HepG2 (cell line): ENCODE results near the gene TMEM107. TPM values are rescaled to one million over a fixed set of nuclear protein-coding genes. Genes with fewer than 3 reads are reported as not detected.
A peak's percentile ranks its signal among the peaks of the same experiment; 100 is the strongest.

Source experiments
- ARNT2 ChIP-seq: sonication (generic); formaldehyde crosslinking; IDR thresholded peaks from 2 replicates; pipeline ENCODE4 v1.8.0; 2022; ENCODE audit warnings: mild to moderate bottlenecking, low read depth, missing genetic modification reagents, moderate library complexity
- CCAR2 ChIP-seq: fragments of 200-400 bp; formaldehyde crosslinking; optimal IDR thresholded peaks from 2 replicates; pipeline ENCODE3; 2018; ENCODE audit warnings: low read depth, mild to moderate bottlenecking, low read length, moderate library complexity
- FOXA3 ChIP-seq: IDR thresholded peaks from 2 replicates; pipeline ENCODE4 v1.6.1; 2016; ENCODE audit warnings: missing genetic modification reagents, missing compliant biosample characterization
- HCFC1 ChIP-seq: fragments of 150-350 bp; IDR thresholded peaks from 2 replicates; pipeline ENCODE4 v1.6.1; 2014; ENCODE audit warnings: low read depth, low read length
- HES4 ChIP-seq: sonication (generic); formaldehyde crosslinking; IDR thresholded peaks from 2 replicates; pipeline ENCODE4 v1.9.0; 2021; ENCODE audit warnings: mild to moderate bottlenecking, missing genetic modification reagents, borderline replicate concordance
- MBD4 ChIP-seq: IDR thresholded peaks from 2 replicates; pipeline ENCODE4 v1.6.1; 2012; ENCODE audit warnings: low read length, inconsistent platforms, borderline replicate concordance
- MYC ChIP-seq: sonication (generic); formaldehyde crosslinking; IDR thresholded peaks from 2 replicates; pipeline ENCODE4 v1.9.0; 2021; ENCODE audit warnings: missing genetic modification reagents, borderline replicate concordance
- SRSF4 ChIP-seq: fragments of 200-400 bp; formaldehyde crosslinking; IDR thresholded peaks from one replicate; pipeline ENCODE4 v1.6.1; 2018; ENCODE audit warnings: mild to moderate bottlenecking, low read depth, low read length, moderate library complexity; ENCODE audit not compliant: poor library complexity, severe bottlenecking
- THYN1 ChIP-seq: sonication (generic); formaldehyde crosslinking; IDR thresholded peaks from 2 replicates; pipeline ENCODE4 v1.8.1; 2023; ENCODE audit warnings: low read depth, mild to moderate bottlenecking, moderate library complexity, missing genetic modification reagents, borderline replicate concordance
- ZNF124 ChIP-seq: sonication (generic); formaldehyde crosslinking; IDR thresholded peaks from 2 replicates; pipeline ENCODE4 v1.4.0; 2020; ENCODE audit warnings: missing genetic modification reagents
- ZNF292 ChIP-seq: sonication (generic); formaldehyde crosslinking; IDR thresholded peaks from 2 replicates; pipeline ENCODE4 v1.8.1; 2022; ENCODE audit warnings: mild to moderate bottlenecking, low read depth, missing genetic modification reagents, borderline replicate concordance
- ZNF326 ChIP-seq: sonication (generic); formaldehyde crosslinking; IDR thresholded peaks from 2 replicates; pipeline ENCODE4 v1.4.0; 2020; ENCODE audit warnings: missing genetic modification reagents, borderline replicate concordance
- ZNF329 ChIP-seq: sonication (generic); formaldehyde crosslinking; IDR thresholded peaks from 2 replicates; pipeline ENCODE4 v1.9.0; 2021; ENCODE audit warnings: low read depth, mild to moderate bottlenecking, missing genetic modification reagents
- ZNF496 ChIP-seq: sonication (generic); formaldehyde crosslinking; IDR thresholded peaks from 2 replicates; pipeline ENCODE4 v1.8.1; 2023; ENCODE audit warnings: mild to moderate bottlenecking, moderate library complexity, missing genetic modification reagents; ENCODE audit not compliant: insufficient replicate concordance
- ZNF790 ChIP-seq: sonication (generic); formaldehyde crosslinking; IDR thresholded peaks from 2 replicates; pipeline ENCODE4 v1.8.0; 2022; ENCODE audit warnings: missing genetic modification reagents, mild to moderate bottlenecking, borderline replicate concordance
- ZNF839 ChIP-seq: sonication (generic); formaldehyde crosslinking; IDR thresholded peaks from 2 replicates; pipeline ENCODE4 v1.4.0; 2020; ENCODE audit warnings: missing genetic modification reagents, mild to moderate bottlenecking, borderline replicate concordance
- polyA plus RNA-seq, 8 experiments: library from polyadenylated mRNA; depleted of rRNA in 3 of 8; stranded (reverse) in 7 of 8; unstranded in 1 of 8; fragments of >200 nt; fragmentation: Illumina TruSeq in 4 of 8; extraction: Trizol in 4 of 8; gene quantifications; 2 replicates each; pipeline versions ENCODE4 v1.2.1 to v1.2.3, GENCODE V29; 2011 to 2016; ENCODE audit warnings: low read depth in 4 of 8, missing spikeins in 1 of 8, mixed read lengths in 1 of 8; ENCODE audit not compliant: insufficient read depth in 1 of 8
- total RNA-seq, 5 experiments: library from RNA; depleted of rRNA; stranded (reverse); fragments of >200 nt; fragmentation: Illumina TruSeq; extraction: Trizol; gene quantifications; 2 replicates each; pipeline ENCODE4 v1.2.3, GENCODE V29; 2016; ENCODE audit warnings: low read depth in 1 of 5
- TF ChIP-seq, protein P1 (sequence below): sonication (generic); formaldehyde crosslinking; IDR thresholded peaks from 2 replicates; pipeline ENCODE4 v1.5.1; 2020; ENCODE audit warnings: missing genetic modification reagents, mild to moderate bottlenecking, borderline replicate concordance
- TF ChIP-seq, protein P2 (sequence below): sonication (generic); formaldehyde crosslinking; IDR thresholded peaks from 2 replicates; pipeline ENCODE4 v1.4.0; 2020; ENCODE audit warnings: mild to moderate bottlenecking, low read depth, missing genetic modification reagents
- TF ChIP-seq, protein P3 (sequence below): sonication (generic); formaldehyde crosslinking; IDR thresholded peaks from 2 replicates; pipeline ENCODE4 v1.5.1; 2020; ENCODE audit warnings: mild to moderate bottlenecking, missing genetic modification reagents, moderate library complexity
- TF ChIP-seq, protein P4 (sequence below): sonication (generic); formaldehyde crosslinking; IDR thresholded peaks from 2 replicates; pipeline ENCODE4 v1.5.1; 2020; ENCODE audit warnings: mild to moderate bottlenecking, missing genetic modification reagents, borderline replicate concordance
- TF ChIP-seq, protein P5 (sequence below): sonication (generic); formaldehyde crosslinking; IDR thresholded peaks from 2 replicates; pipeline ENCODE4 v1.5.0; 2020; ENCODE audit warnings: mild to moderate bottlenecking, missing genetic modification reagents

TMEM107 gene
- total and polyA plus RNA-seq, 2 of the 13 experiments (the other 11 are each of a cell fraction or from before 2014, with no cell fraction given) = 7.2 to 15.3 TPM

DNA sequence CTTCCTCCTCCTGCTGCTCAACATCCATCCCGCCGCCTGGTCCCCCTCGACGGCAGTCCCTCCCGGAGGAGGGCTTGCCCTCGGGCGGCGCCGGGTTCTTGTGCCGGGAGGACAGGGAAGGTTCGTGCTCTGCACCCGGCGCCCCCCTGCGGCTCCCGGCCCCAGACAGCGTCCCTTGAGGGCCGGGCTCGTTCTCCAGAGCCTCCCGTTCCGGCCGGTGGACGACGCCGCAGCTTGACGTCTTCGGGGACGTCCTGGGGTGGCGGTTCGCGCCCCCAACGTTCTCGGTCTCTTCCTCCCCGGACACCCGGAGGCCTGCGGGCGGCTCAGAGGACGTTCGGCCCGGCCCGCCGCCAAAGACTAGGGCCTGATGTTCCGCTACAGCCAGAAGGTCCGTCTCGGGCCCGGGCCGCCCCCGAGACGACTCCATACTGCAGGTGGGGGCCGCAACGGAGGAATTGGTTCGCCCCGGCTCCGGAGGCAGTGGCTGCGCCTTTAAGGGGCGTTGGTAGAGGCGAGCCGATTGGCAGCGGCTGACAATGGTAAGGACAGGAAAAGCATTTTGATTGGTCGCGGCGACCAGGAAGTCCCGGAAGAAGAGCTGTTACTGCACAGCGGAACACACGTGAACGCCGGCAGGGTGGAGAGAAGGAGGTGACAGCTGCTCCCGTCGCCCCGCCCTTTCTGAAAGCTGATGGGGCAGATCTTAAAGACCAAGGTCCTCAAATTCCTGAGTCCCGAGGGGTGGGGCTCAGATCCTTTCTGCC, 13.7 kb upstream of the TMEM107 start, which contains the start of gene BORCS6 (continued):
- TF ChIP-seq, protein P1, sequence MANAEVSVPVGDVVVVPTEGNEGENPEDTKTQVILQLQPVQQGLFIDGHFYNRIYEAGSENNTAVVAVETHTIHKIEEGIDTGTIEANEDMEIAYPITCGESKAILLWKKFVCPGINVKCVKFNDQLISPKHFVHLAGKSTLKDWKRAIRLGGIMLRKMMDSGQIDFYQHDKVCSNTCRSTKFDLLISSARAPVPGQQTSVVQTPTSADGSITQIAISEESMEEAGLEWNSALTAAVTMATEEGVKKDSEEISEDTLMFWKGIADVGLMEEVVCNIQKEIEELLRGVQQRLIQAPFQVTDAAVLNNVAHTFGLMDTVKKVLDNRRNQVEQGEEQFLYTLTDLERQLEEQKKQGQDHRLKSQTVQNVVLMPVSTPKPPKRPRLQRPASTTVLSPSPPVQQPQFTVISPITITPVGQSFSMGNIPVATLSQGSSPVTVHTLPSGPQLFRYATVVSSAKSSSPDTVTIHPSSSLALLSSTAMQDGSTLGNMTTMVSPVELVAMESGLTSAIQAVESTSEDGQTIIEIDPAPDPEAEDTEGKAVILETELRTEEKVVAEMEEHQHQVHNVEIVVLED (CRISPR knock-in tag) = peak; percentile 57; the same call in 1 of the 2 replicates
- peak; percentile 53; the same call in 1 of the 2 replicates for TF ChIP-seq MYC (CRISPR knock-in tag)
- TF ChIP-seq ZNF326 = no peak
- TF ChIP-seq HES4 (CRISPR knock-in tag) = peak; percentile 77; the same call in 1 of the 2 replicates
- 0 out of 2 replicates have a peak, but pooled peaks have one; percentile 49 for TF ChIP-seq ZNF839 (CRISPR knock-in tag)
- TF ChIP-seq, protein P2, sequence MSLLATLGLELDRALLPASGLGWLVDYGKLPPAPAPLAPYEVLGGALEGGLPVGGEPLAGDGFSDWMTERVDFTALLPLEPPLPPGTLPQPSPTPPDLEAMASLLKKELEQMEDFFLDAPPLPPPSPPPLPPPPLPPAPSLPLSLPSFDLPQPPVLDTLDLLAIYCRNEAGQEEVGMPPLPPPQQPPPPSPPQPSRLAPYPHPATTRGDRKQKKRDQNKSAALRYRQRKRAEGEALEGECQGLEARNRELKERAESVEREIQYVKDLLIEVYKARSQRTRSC = no peak
- TF ChIP-seq FOXA3 (CRISPR knock-in tag) = 0 out of 2 replicates have a peak, but pooled peaks have one; percentile 6
- TF ChIP-seq MBD4 = no peak
- no peak for TF ChIP-seq ZNF496 (CRISPR knock-in tag)
- no peak; the same call in 1 of the 2 replicates for TF ChIP-seq HCFC1
- no peak for TF ChIP-seq THYN1 (CRISPR knock-in tag)
- TF ChIP-seq, protein P3, sequence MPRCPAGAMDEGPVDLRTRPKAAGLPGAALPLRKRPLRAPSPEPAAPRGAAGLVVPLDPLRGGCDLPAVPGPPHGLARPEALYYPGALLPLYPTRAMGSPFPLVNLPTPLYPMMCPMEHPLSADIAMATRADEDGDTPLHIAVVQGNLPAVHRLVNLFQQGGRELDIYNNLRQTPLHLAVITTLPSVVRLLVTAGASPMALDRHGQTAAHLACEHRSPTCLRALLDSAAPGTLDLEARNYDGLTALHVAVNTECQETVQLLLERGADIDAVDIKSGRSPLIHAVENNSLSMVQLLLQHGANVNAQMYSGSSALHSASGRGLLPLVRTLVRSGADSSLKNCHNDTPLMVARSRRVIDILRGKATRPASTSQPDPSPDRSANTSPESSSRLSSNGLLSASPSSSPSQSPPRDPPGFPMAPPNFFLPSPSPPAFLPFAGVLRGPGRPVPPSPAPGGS = peak; percentile 34; the same call in 1 of the 2 replicates
- peak; percentile 48; the same call in 1 of the 2 replicates for TF ChIP-seq ARNT2 (CRISPR knock-in tag)
- no peak for TF ChIP-seq ZNF124
- TF ChIP-seq SRSF4 = no peak
- TF ChIP-seq ZNF329 (CRISPR knock-in tag) = no peak
- no peak for TF ChIP-seq ZNF790 (CRISPR knock-in tag)
- TF ChIP-seq, protein P4, sequence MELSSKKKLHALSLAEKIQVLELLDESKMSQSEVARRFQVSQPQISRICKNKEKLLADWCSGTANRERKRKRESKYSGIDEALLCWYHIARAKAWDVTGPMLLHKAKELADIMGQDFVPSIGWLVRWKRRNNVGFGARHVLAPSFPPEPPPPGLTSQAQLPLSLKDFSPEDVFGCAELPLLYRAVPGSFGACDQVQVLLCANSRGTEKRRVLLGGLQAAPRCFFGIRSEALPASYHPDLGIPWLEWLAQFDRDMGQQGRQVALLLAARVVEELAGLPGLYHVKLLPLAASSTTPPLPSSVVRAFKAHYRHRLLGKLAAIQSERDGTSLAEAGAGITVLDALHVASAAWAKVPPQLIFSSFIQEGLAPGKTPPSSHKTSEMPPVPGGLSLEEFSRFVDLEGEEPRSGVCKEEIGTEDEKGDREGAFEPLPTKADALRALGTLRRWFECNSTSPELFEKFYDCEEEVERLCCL = no peak
- TF ChIP-seq CCAR2 = no peak
- TF ChIP-seq, protein P5, sequence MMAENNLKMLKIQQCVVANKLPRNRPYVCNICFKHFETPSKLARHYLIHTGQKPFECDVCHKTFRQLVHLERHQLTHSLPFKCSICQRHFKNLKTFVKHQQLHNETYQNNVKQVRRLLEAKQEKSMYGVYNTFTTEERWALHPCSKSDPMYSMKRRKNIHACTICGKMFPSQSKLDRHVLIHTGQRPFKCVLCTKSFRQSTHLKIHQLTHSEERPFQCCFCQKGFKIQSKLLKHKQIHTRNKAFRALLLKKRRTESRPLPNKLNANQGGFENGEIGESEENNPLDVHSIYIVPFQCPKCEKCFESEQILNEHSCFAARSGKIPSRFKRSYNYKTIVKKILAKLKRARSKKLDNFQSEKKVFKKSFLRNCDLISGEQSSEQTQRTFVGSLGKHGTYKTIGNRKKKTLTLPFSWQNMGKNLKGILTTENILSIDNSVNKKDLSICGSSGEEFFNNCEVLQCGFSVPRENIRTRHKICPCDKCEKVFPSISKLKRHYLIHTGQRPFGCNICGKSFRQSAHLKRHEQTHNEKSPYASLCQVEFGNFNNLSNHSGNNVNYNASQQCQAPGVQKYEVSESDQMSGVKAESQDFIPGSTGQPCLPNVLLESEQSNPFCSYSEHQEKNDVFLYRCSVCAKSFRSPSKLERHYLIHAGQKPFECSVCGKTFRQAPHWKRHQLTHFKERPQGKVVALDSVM (CRISPR knock-in tag) = no peak
- TF ChIP-seq ZNF292 = no peak
